ENCODE data around the gene GFM1. TPM values are rescaled to one million over a fixed set of nuclear protein-coding genes. Genes with fewer than 3 reads are reported as not detected.

GFM1 gene
- polyA plus RNA-seq (2013, experiment 1 of 2; ENCODE audit: insufficient read length) = 23.6 TPM
- polyA plus RNA-seq (2013, experiment 2 of 2; ENCODE audit: insufficient read length) = 21.7 TPM

- DNase-seq = peak; percentile 95
These were observed at the start of gene GFM1 for GRCh38 chr3:158644345-158644908. Gene GFM1 (plus strand): TSS chr3:158644527. CDS start chr3:158644635, 108 bp downstream.

- DNase-seq = no peak
These were observed 43.5 kb upstream of the GFM1 start for GRCh38 chr3:158600787-158601186.

GRCh38 chr3:158602227-158602626 is 42.1 kb upstream of the GFM1 start:
- DNase-seq = no peak

GRCh38 chr3:158617982-158618875 is 26.1 kb upstream of the GFM1 start:
- no peak for DNase-seq

- DNase-seq = no peak
These were observed 18.4 kb upstream of the GFM1 start for GRCh38 chr3:158625881-158626280.

- no peak for DNase-seq
These were observed 12.3 kb upstream of the GFM1 start for GRCh38 chr3:158631981-158632380.

- DNase-seq = no peak
These were observed 3.7 kb upstream of the GFM1 start for GRCh38 chr3:158640646-158641045.

- no peak for DNase-seq
These were observed 2.3 kb upstream of the GFM1 start for GRCh38 chr3:158642005-158642404.

- DNase-seq = no peak
These were observed 1.7 kb upstream of the GFM1 start for GRCh38 chr3:158642474-158643210.

GRCh38 chr3:158649791-158650190 is 5.5 kb downstream of the GFM1 start:
- no peak for DNase-seq

GRCh38 chr3:158651192-158651591 is 6.9 kb downstream of the GFM1 start:
- no peak for DNase-seq

GRCh38 chr3:158652463-158652862 is 8.1 kb downstream of the GFM1 start:
- no peak for DNase-seq

GRCh38 chr3:158658889-158659288 is 14.6 kb downstream of the GFM1 start:
- no peak for DNase-seq

GRCh38 chr3:158659454-158660237 is 15.3 kb downstream of the GFM1 start:
- peak; percentile 76 for DNase-seq

GRCh38 chr3:158660711-158661110 is 16.4 kb downstream of the GFM1 start:
- no peak for DNase-seq

- DNase-seq = no peak
These were observed 18.9 kb downstream of the GFM1 start for GRCh38 chr3:158663246-158663645.

- DNase-seq = no peak
These were observed 19.5 kb downstream of the GFM1 start for GRCh38 chr3:158663832-158664231.

GRCh38 chr3:158666416-158666815 is 22.1 kb downstream of the GFM1 start:
- DNase-seq = no peak

- DNase-seq = peak; percentile 9
These were observed 24.2 kb downstream of the GFM1 start for GRCh38 chr3:158668506-158668905.

GRCh38 chr3:158671821-158672214 is 27.5 kb downstream of the GFM1 start:
- DNase-seq = no peak

GRCh38 chr3:158672215-158673176 is 28.2 kb downstream of the GFM1 start, which contains the start of gene LXN:
Gene LXN (minus strand): TSS chr3:158672648. CDS start chr3:158672478, 170 bp downstream.
- peak; percentile 82 for DNase-seq

Data from fibroblast of skin of abdomen (primary cell).